IMR-90 (cell line): ENCODE results near the gene GLIPR1L2. TPM values are rescaled to one million over a fixed set of nuclear protein-coding genes. Genes with fewer than 3 reads are reported as not detected.

ENCODE experiments used
- ATAC-seq: fragments of 200-7000 bp; cut with Tn5 transposase; 2 replicates; pipeline ENCODE4 v1.9.1; 2020; ENCODE audit warnings: low read depth, mild to moderate bottlenecking, moderate library complexity
- BruUV-seq: library from RNA; stranded (reverse); fragments of 400-500 nt; replicated peaks from 2 replicates; lab custom pipeline; 2021; lab: Mats Ljungman, UMichigan
- CTCF ChIA-PET: fragments of 300-600 bp; formaldehyde crosslinking; extraction: SDS; loops from one replicate; lab custom pipeline; 2021; ENCODE audit warnings: antibody characterized with exemption; lab: Yijun Ruan, JAX
- POLR2A ChIA-PET: fragments of 300-600 bp; sonication (Branson Sonifier 250); formaldehyde crosslinking; loops from one replicate; lab custom pipeline; 2022; ENCODE audit warnings: antibody characterized with exemption; ENCODE audit not compliant: unreplicated experiment; lab: Charles Lee
- DNase-seq: peaks from one replicate; pipeline ENCODE4 v3.0.0; 2013
- H2AFZ ChIP-seq: replicated peaks from 2 replicates; pipeline ENCODE3; 2013; ENCODE audit warnings: low read length, mild to moderate bottlenecking; ENCODE audit not compliant: poor library complexity
- H2AK5ac ChIP-seq: 2 replicates; pipeline ENCODE4 v1.6.1; 2013; ENCODE audit warnings: low read depth, low read length, inconsistent platforms
- H2AK9ac ChIP-seq: replicated peaks from 2 replicates; pipeline ENCODE3; 2013; ENCODE audit warnings: mild to moderate bottlenecking, low read depth, low read length, moderate library complexity; ENCODE audit not compliant: poor library complexity
- H2BK120ac ChIP-seq: 2 replicates; pipeline ENCODE4 v1.6.1; 2013; ENCODE audit warnings: low read depth, low read length, inconsistent platforms
- H2BK15ac ChIP-seq: 3 replicates; pipeline ENCODE4 v1.6.1; 2013; ENCODE audit warnings: low read depth, low read length, inconsistent platforms
- H2BK20ac ChIP-seq: 2 replicates; pipeline ENCODE4 v1.6.1; 2013; ENCODE audit warnings: low read depth, mild to moderate bottlenecking, inconsistent platforms, low read length, moderate library complexity
- H2BK5ac ChIP-seq: 2 replicates; pipeline ENCODE4 v1.6.1; 2013; ENCODE audit warnings: mild to moderate bottlenecking, low read depth, low read length, inconsistent platforms; ENCODE audit not compliant: poor library complexity, severe bottlenecking
- H3K14ac ChIP-seq: replicated peaks from 2 replicates; pipeline ENCODE4 v1.6.1; 2013; ENCODE audit warnings: low read depth, low read length, inconsistent platforms
- H3K18ac ChIP-seq: 2 replicates; pipeline ENCODE4 v1.6.1; 2013; ENCODE audit warnings: low read depth, low read length, control low read depth
- H3K23ac ChIP-seq: 2 replicates; pipeline ENCODE4 v1.6.1; 2013; ENCODE audit warnings: low read depth, low read length, inconsistent platforms
- H3K27ac ChIP-seq: 2 replicates; pipeline ENCODE4 v1.5.1; 2013; ENCODE audit warnings: mild to moderate bottlenecking, control low read depth, low read length; ENCODE audit not compliant: insufficient read depth
- H3K27me3 ChIP-seq: 2 replicates; pipeline ENCODE4 v1.6.1; 2013; ENCODE audit warnings: low read length; ENCODE audit not compliant: control insufficient read depth, insufficient read depth
- H3K36me3 ChIP-seq: 2 replicates; pipeline ENCODE4 v1.6.1; 2013; ENCODE audit warnings: low read length, mixed read lengths; ENCODE audit not compliant: control insufficient read depth, insufficient read depth
- H3K4ac ChIP-seq: 2 replicates; pipeline ENCODE4 v1.6.1; 2013; ENCODE audit warnings: low read depth, low read length, inconsistent platforms
- H3K4me1 ChIP-seq: 2 replicates; pipeline ENCODE4 v1.6.1; 2013; ENCODE audit warnings: low read length, mixed read lengths; ENCODE audit not compliant: control insufficient read depth, insufficient read depth
- H3K4me2 ChIP-seq: 2 replicates; pipeline ENCODE4 v1.6.1; 2013; ENCODE audit warnings: low read depth, mild to moderate bottlenecking, control low read depth, low read length, moderate library complexity
- H3K4me3 ChIP-seq: 2 replicates; pipeline ENCODE4 v1.5.1; 2013; ENCODE audit warnings: low read depth, mild to moderate bottlenecking, control low read depth, low read length, moderate library complexity; ENCODE audit not compliant: insufficient read depth
- H3K56ac ChIP-seq: 2 replicates; pipeline ENCODE4 v1.6.1; 2013; ENCODE audit warnings: low read length, inconsistent platforms; ENCODE audit not compliant: insufficient read depth; ENCODE audit errors: extremely low read depth
- H3K79me1 ChIP-seq, 2 experiments: 2 replicates each; pipeline ENCODE4 v1.6.1; 2013; ENCODE audit warnings: low read length in 2 of 2, inconsistent platforms in 1 of 2, low read depth in 1 of 2
- H3K9ac ChIP-seq: 2 replicates; pipeline ENCODE4 v1.6.1; 2013; ENCODE audit warnings: low read depth, low read length, control low read depth
- H3K9me1 ChIP-seq: 2 replicates; pipeline ENCODE4 v1.6.1; 2013; ENCODE audit warnings: low read length, inconsistent platforms; ENCODE audit not compliant: insufficient read depth
- H3K9me3 ChIP-seq: 2 replicates; pipeline ENCODE4 v1.6.1; 2013; ENCODE audit warnings: low read length; ENCODE audit not compliant: control insufficient read depth, insufficient read depth
- H4K20me1 ChIP-seq: 2 replicates; pipeline ENCODE4 v1.6.1; 2013; ENCODE audit warnings: low read length, inconsistent platforms; ENCODE audit not compliant: insufficient read depth
- H4K5ac ChIP-seq: 2 replicates; pipeline ENCODE4 v1.6.1; 2013; ENCODE audit warnings: mild to moderate bottlenecking, low read depth, low read length, control low read depth
- H4K8ac ChIP-seq, 2 experiments: 2 replicates each; pipeline ENCODE4 v1.6.1; 2013; ENCODE audit warnings: low read depth in 2 of 2, low read length in 2 of 2, control low read depth in 1 of 2, inconsistent platforms in 1 of 2
- H4K91ac ChIP-seq: 2 replicates; pipeline ENCODE4 v1.6.1; 2013; ENCODE audit warnings: low read depth, low read length, inconsistent platforms; ENCODE audit not compliant: insufficient read depth
- CEBPB ChIP-seq: IDR thresholded peaks from 2 replicates; pipeline ENCODE4 v1.6.1; 2012; ENCODE audit warnings: low read depth, low read length, improper control_type of control experiment
- FOS ChIP-seq: fragments of 150-350 bp; IDR thresholded peaks from 2 replicates; pipeline ENCODE4 v1.6.1; 2016; ENCODE audit warnings: low read depth, low read length
- MAZ ChIP-seq: IDR thresholded peaks from 2 replicates; pipeline ENCODE4 v1.6.1; 2012; ENCODE audit warnings: low read depth, mild to moderate bottlenecking, low read length, improper control_type of control experiment, moderate library complexity, borderline replicate concordance
- MXI1 ChIP-seq: IDR thresholded peaks from 2 replicates; pipeline ENCODE4 v1.6.1; 2012; ENCODE audit warnings: low read depth, mild to moderate bottlenecking, low read length, moderate library complexity, borderline replicate concordance
- POLR2A ChIP-seq: IDR thresholded peaks from 2 replicates; pipeline ENCODE4 v1.6.1; 2012; ENCODE audit warnings: mild to moderate bottlenecking, low read depth, low read length
- RCOR1 ChIP-seq: IDR thresholded peaks from 2 replicates; pipeline ENCODE4 v1.6.1; 2012; ENCODE audit warnings: mild to moderate bottlenecking, low read length, improper control_type of control experiment; ENCODE audit not compliant: insufficient replicate concordance
- RFX5 ChIP-seq: IDR thresholded peaks from 2 replicates; pipeline ENCODE4 v1.8.0; 2012; ENCODE audit warnings: low read depth, mild to moderate bottlenecking, low read length, moderate library complexity
- SMC3 ChIP-seq: fragments of 150-350 bp; IDR thresholded peaks from 2 replicates; pipeline ENCODE4 v1.6.1; 2016; ENCODE audit warnings: low read depth, mild to moderate bottlenecking, antibody characterized with exemption, low read length, moderate library complexity
- USF2 ChIP-seq: fragments of 150-350 bp; IDR thresholded peaks from 2 replicates; pipeline ENCODE4 v1.6.1; 2017; ENCODE audit warnings: mild to moderate bottlenecking, antibody characterized with exemption, low read length, low read depth
- dilution Hi-C: fragments of 300-500 bp; cut with HindIII; formaldehyde crosslinking; loops from one replicate; pipeline ENCODE4 v1.14.3; 2018; ENCODE audit warnings: low sequenced_read_pairs; ENCODE audit not compliant: unreplicated experiment
- in situ Hi-C: fragments of 300-500 bp; cut with MboI; formaldehyde crosslinking; loops from 3 replicates; pipeline ENCODE4 v1.14.3; 2019; ENCODE audit warnings: low sequenced_read_pairs, inconsistent platforms, mixed read lengths
- intact Hi-C: fragments of 100-400 bp; cut with micrococcal nuclease; formaldehyde crosslinking; loops from 2 replicates; pipeline ENCODE4 v1.10.0; 2022
- polyA plus RNA-seq, 3 experiments: library from polyadenylated mRNA; depleted of rRNA; stranded (reverse); fragments of >200 nt; gene quantifications; 2 replicates each; pipeline ENCODE4 v1.2.3, GENCODE V29; 2012; ENCODE audit warnings: low replicate concordance in 1 of 3
- total RNA-seq: library from RNA; depleted of rRNA; stranded (reverse); fragments of >200 nt; gene quantifications from 2 replicates; pipeline ENCODE4 v1.2.3, GENCODE V29; 2012

Gene GLIPR1L2
- total and polyA plus RNA-seq, 2 of the 4 experiments (the other 2 are of a cell fraction): 0.07 TPM; not detected in 1

- Histone ChIP-seq H3K4me3 (no peak overlapping the region), H2BK15ac (no peak overlapping the region), H3K4me2 (no peak overlapping the region), H2BK20ac (no peak overlapping the region), H3K4ac (no peak overlapping the region), H3K27ac (no peak overlapping the region), H3K23ac (no peak overlapping the region), H3K56ac (no peak overlapping the region), H3K18ac (no peak overlapping the region), H4K20me1 (no peaks in the 10 kb centered on the region), H3K27me3 (no peaks in the 10 kb centered on the region; the same call in 1 of the 2 replicates), H3K9me3 (no peaks in the 10 kb centered on the region), H3K4me1 (peaks cover 1% of the 10 kb centered on the region; the same call in 1 of the 2 replicates), H2BK120ac (no peak overlapping the region), H4K5ac (no peak overlapping the region), H4K8ac (no peak overlapping the region), H2AK9ac (no peak overlapping the region), H3K36me3 (no peaks in the 10 kb centered on the region), H3K14ac (no peak overlapping the region), H2AK5ac (no peak overlapping the region), H3K9ac (no peak overlapping the region), H2BK5ac (no peak overlapping the region), H4K91ac (no peak overlapping the region), H3K9me1 (no peaks in the 10 kb centered on the region), H3K79me1 (no peaks in the 10 kb centered on the region), H2AFZ (no peak overlapping the region)
- no peak for ATAC-seq
- ChIA-PET CTCF (no interaction called here), POLR2A (no interaction called here)
- dilution Hi-C loops (no loop called here), intact Hi-C loops (no loop called here), in situ Hi-C loops (no loop called here)
- no peak for TF ChIP-seq MXI1
- TF ChIP-seq POLR2A: no peak
- no peak for TF ChIP-seq RFX5
- no peak for TF ChIP-seq USF2
- no peak for TF ChIP-seq SMC3
- TF ChIP-seq CEBPB: peak; percentile 78
- no peak for TF ChIP-seq FOS
- TF ChIP-seq MAZ: no peak
- TF ChIP-seq RCOR1: no peak
- BruUV-seq: no TSS peak
- DNase-seq: peak; percentile 18
Measured at GRCh38 chr12:75364919-75365318, 26.0 kb upstream of the GLIPR1L2 start.
